RWPE1 (cell line): ENCODE results near the gene SETD3.
A peak's percentile ranks its signal among the peaks of the same experiment; 100 is the strongest.

Experiments used
- CTCF ChIA-PET: fragments of 350-600 bp; sonication (Branson Sonifier 250); formaldehyde crosslinking; extraction: SDS; loops from one replicate; lab custom pipeline; 2021; lab: Yijun Ruan, JAX
- POLR2A ChIA-PET: fragments of 400-600 bp; formaldehyde crosslinking; extraction: SDS; loops from one replicate; lab custom pipeline; 2020; ENCODE audit warnings: antibody characterized with exemption; ENCODE audit not compliant: low non-redundant PET; lab: Yijun Ruan, JAX
- DNase-seq: peaks from one replicate; pipeline ENCODE4 v3.0.0; 2012; ENCODE audit warnings: low spot score
- H3K27ac ChIP-seq: fragments of 450-650 bp; 2 replicates; pipeline ENCODE4 v1.5.1; 2017
- TF ChIP-seq, protein P1 (sequence below): fragments of 450-650 bp; conservative IDR thresholded peaks from 2 replicates; pipeline ENCODE4 v1.5.1; 2017; ENCODE audit warnings: low read depth, mild to moderate bottlenecking

The SETD3 gene

DNA sequence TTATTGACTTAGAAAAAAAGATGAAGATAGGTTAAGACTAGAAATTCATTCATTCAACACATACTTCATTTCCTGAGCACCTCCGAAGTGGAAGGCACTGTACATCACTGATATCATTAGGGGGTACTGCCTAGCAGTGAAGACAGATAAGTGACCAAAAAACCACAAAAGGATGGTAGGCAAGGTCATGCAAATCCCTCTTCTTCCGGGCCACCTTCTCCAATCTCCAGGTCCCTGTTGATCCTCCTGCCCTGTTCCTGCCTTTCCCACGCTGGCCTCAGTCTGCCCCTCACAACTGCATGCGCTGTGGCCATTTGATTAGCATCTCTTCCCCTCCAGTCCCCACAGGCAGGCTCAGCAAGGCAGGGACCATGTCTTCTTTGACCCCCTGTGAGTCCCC, 60.8 kb downstream of the SETD3 start:
- ChIA-PET POLR2A (no interaction called here), CTCF (no interaction called here)
- DNase-seq: no peak
- TF ChIP-seq, protein P1, sequence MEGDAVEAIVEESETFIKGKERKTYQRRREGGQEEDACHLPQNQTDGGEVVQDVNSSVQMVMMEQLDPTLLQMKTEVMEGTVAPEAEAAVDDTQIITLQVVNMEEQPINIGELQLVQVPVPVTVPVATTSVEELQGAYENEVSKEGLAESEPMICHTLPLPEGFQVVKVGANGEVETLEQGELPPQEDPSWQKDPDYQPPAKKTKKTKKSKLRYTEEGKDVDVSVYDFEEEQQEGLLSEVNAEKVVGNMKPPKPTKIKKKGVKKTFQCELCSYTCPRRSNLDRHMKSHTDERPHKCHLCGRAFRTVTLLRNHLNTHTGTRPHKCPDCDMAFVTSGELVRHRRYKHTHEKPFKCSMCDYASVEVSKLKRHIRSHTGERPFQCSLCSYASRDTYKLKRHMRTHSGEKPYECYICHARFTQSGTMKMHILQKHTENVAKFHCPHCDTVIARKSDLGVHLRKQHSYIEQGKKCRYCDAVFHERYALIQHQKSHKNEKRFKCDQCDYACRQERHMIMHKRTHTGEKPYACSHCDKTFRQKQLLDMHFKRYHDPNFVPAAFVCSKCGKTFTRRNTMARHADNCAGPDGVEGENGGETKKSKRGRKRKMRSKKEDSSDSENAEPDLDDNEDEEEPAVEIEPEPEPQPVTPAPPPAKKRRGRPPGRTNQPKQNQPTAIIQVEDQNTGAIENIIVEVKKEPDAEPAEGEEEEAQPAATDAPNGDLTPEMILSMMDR: no peak
- H3K27ac ChIP-seq: no peak overlapping the region

DNA sequence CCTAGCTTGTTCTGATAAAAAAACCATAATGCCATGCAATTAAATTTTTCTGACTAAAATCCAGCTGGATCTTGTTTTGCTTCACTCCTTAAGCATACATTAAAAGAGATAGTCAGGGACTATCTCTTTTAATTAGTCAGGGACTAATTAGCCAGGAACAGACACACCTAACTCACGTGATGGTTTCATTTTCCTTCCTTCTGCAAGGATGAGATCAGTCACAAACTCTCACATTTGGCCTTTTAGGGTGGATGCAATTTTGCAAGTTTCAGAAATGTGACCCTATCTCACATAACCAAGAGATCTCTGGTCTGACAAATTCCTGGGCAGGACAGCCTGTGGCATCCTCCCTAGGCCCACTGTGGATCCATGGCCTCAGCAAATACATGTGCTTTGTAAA, 62.4 kb downstream of the SETD3 start:
- CTCF ChIA-PET: no interaction called here
- no peak for DNase-seq
- POLR2A ChIA-PET: no interaction called here
- no peak overlapping the region for H3K27ac ChIP-seq
- TF ChIP-seq, protein P1: no peak

DNA sequence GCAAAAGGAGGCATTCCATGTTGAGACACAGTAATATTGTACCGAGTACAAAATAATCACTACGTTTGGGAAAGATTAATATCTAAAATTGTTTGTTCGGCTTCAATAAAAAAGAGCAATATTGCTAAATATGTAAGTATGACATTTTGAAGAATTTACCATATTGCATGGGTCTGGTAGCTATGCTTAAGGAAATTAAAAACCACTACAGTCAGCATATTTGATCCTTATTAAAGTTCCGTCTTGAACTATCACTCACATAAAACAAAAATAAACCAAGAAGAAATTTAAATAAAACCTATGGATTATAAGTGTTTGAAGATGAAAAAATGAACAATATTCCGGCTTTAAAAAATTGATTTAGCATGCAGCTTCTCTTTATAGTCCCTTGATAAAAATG, 63.8 kb downstream of the SETD3 start:
- TF ChIP-seq, protein P1: no peak
- POLR2A ChIA-PET: no interaction called here
- DNase-seq: no peak
- CTCF ChIA-PET: interaction anchor here (1.0 to 2.1 kb wide), 6 partner anchors 8 to 150 kb away, joined by 4 to 14 read pairs (median 4); no protein-coding TSS in a partner anchor
- no peak overlapping the region for H3K27ac ChIP-seq

DNA sequence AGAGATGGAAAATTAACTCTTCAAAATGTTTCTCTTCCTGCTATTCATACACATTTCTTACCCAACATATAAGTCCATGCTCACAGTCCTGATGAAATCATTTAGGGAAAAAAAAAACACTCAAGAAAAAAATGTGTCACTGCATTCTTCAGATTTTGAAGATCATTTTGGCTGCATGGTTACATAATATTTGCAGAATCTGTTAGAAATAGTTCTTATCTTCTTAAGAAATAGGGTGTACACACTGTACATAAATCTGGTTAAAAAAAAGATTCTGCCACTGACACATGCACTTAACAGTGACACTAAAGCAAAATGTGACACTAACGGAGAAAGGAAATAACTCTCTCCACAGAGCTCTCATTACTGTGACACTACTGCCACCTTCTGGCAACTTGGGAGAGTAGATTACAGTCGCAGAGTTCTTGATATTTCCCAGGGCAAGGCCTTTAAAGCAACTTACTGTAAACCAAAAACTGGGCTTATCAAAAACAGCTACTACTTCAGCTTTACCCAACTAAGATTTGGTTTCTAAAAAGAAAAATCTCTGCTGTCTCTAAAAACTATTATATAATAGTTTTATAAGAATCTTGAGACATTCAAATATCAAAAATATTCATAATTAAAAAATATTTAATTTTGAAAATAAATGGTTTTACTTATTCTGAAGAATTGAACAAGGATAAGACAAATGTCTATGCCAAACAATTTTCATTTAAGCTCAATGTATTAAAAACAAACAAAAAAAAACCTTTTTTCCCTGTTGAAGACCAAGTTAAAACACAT, 65.0 kb downstream of the SETD3 start:
- DNase-seq: peak; percentile 63
- CTCF ChIA-PET: interaction anchor here (0.5 to 2.1 kb wide), 22 partner anchors 10 to 154 kb away, joined by 3 to 14 read pairs (median 4); partner anchors contain the start of genes BCL11B and SETD3
- TF ChIP-seq, protein P1: peak; percentile 82
- POLR2A ChIA-PET: no interaction called here
- no peak overlapping the region for H3K27ac ChIP-seq

DNA sequence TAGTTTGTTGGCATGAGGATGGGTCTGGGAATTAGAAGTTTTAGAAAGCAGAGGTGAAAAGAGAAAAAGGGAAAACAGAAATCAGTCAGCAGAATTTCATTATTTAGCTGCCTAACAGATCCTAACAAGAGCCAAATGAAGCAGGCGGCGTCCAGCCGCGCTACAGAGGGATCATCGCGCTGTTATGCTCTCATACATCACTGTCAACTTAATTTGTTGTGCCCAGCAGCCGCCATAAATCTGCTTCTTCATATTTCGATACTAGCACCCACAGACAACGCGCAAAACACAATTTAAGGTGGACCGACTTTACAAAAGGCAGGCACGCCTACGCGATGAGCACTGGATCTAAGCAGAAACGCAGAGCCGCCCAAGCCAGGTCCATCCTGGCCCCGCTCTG, 66.7 kb downstream of the SETD3 start:
- ChIA-PET CTCF (interaction anchor here (0.7 kb wide), 1 partner anchor 148 kb away, joined by 3 read pairs; no protein-coding TSS in a partner anchor), POLR2A (no interaction called here)
- no peak overlapping the region for H3K27ac ChIP-seq
- TF ChIP-seq, protein P1: no peak
- DNase-seq: no peak

GRCh38 chr14:99413172-99413571, 67.5 kb downstream of the SETD3 start:
- no peak for DNase-seq
- ChIA-PET CTCF (interaction anchor here (0.7 kb wide), 1 partner anchor 9 kb away, joined by 3 read pairs; no protein-coding TSS in a partner anchor), POLR2A (no interaction called here)
- H3K27ac ChIP-seq: no peak overlapping the region
- TF ChIP-seq, protein P1: no peak
